GM12892 (cell line): ENCODE data around the gene TOMM40.

Experiments
- POLR2A ChIP-seq: IDR thresholded peaks from 2 replicates; pipeline ENCODE4 v1.6.1; 2011; ENCODE audit warnings: low read depth, low read length, control low read depth
- POLR2AphosphoS5 ChIP-seq: IDR thresholded peaks from 2 replicates; pipeline ENCODE4 v1.6.1; 2011; ENCODE audit warnings: low read depth, low read length, control low read depth
- TAF1 ChIP-seq: IDR thresholded peaks from 2 replicates; pipeline ENCODE4 v1.6.1; 2011; ENCODE audit warnings: low read depth, mild to moderate bottlenecking, control low read depth, low read length, borderline replicate concordance

- no peak for TF ChIP-seq POLR2A
- no peak for TF ChIP-seq TAF1
- no peak for TF ChIP-seq POLR2AphosphoS5
Measured at GRCh38 chr19:44869733-44870470, 21.2 kb upstream of the TOMM40 start.
